Measurements from ENCODE around the gene TNFRSF19. TPM values are rescaled to one million over a fixed set of nuclear protein-coding genes. Genes with fewer than 3 reads are reported as not detected.

TNFRSF19 gene
- total and polyA plus RNA-seq, 10 of the 15 experiments (the other 5 are each of a cell fraction or from before 2014, with no cell fraction given) = 16.4 to 46.2 (median 35.4) TPM

DNA sequence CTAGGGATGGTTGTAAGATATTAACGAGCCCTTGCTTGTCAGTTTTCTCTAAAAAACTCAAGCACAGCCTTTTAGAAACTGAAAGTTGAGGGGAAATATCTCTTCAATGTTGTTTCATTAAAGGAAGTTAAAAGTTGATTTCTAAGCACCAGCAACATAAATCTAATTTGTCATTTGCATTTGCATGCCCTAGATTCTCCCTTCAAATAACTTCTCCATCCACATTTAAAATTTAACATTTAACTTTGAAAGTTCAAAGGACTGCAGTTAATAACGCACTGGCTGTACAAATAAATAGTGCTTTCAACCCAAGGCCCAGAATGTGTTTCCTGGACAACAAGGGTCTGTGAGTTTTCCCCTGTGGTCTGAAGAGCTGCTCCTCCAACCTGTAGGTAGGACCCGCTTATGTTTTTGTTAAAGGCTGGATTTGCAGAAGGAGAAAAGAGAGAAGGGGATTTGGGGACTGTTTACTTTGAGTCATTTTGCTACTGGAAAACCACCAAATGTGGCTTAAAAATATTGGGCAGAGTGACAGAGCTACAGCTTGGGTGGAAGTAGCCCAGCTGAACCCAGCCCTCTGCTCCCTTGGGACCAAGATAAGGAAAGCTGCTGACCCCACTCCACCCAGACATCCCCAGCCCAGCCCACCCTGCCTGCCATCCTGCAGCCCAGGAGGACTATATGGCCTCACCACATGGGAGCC, 39.8 kb downstream of the TNFRSF19 start:
- H3K36me3 ChIP-seq (ENCODE audit: control insufficient read depth in 2 of 2, insufficient read depth in 2 of 2, low read length in 1 of 2) = peaks cover 0 to 6% of the 10 kb centered on the region in 2 experiments; a peak in 1 of 4 replicates
- no peaks in the 10 kb centered on the region for H4K20me1 ChIP-seq (ENCODE audit: control insufficient read depth, insufficient read depth)
- ATAC-seq = peak; percentile 67
- FAIRE-seq = peak; percentile 79
- no TSS peak for BruUV-seq (replicated peaks)
- 54% methylated on average over 3 of the region's 3 CpGs for WGBS (ENCODE audit: insufficient coverage, insufficient replicate concordance, low lambda C conversion rate, missing lambda C conversion rate)
- peak overlapping the region; percentile 32; the same call in 1 of the 2 replicates for H3K9ac ChIP-seq (ENCODE audit: control insufficient read depth, insufficient read depth, low read length)
- peak overlapping the region; percentile 0 for H2AFZ ChIP-seq (ENCODE audit: control insufficient read depth, low read depth, low read length)
- SMC1A ChIA-PET (ENCODE audit: uncharacterized antibody, unreplicated experiment) = interaction anchor here (0.7 to 1.7 kb wide), 2 partner anchors 8 to 11 kb away, joined by 3 read pairs; no protein-coding TSS in a partner anchor
- POLR2A ChIA-PET = interaction anchor here (0.6 kb wide), 1 partner anchor 19 kb away, joined by 3 read pairs; no protein-coding TSS in a partner anchor
- H3K4me3 ChIP-seq = peak overlapping the region; percentile 21
- no peaks in the 10 kb centered on the region for H3K9me3 ChIP-seq (replicated peaks; ENCODE audit: control insufficient read depth, insufficient read depth, low read length)
- H3K4me1 ChIP-seq (ENCODE audit: control insufficient read depth, insufficient read depth, low read length) = peaks cover 16% of the 10 kb centered on the region
- RAD21 ChIA-PET (ENCODE audit: unreplicated experiment) = interaction anchor here (0.8 kb wide), 1 partner anchor 57 kb away, joined by 3 read pairs; no protein-coding TSS in a partner anchor
- in situ Hi-C loops (cut with MboI) (no loop called here), intact Hi-C loops (cut with micrococcal nuclease; ENCODE audit: unreplicated experiment) (no loop called here)
- no peak for DNase-seq (ENCODE audit: low read depth, low spot score)
- CTCF ChIA-PET = no interaction called here
- peaks cover 4% of the 10 kb centered on the region for H3K79me2 ChIP-seq (ENCODE audit: control insufficient read depth, insufficient read depth, low read length)
- peak overlapping the region; percentile 89 for H3K4me2 ChIP-seq (ENCODE audit: control insufficient read depth, insufficient read depth)
- peak overlapping the region; percentile 71 for H3K27ac ChIP-seq (ENCODE audit: control insufficient read depth, insufficient read depth)
- H3K27me3 ChIP-seq (replicated peaks in 1 of 2; ENCODE audit: control insufficient read depth in 2 of 2, insufficient read depth in 2 of 2, low read length in 1 of 2) = no peaks in the 10 kb centered on the region
- TF ChIP-seq SIX5 (IDR thresholded peaks at IDR 0.05; ENCODE audit: low read depth, low read length, severe bottlenecking) (no peak), BACH1 (IDR thresholded peaks at IDR 0.05; ENCODE audit: borderline replicate concordance) (no peak), RFX5 (IDR thresholded peaks at IDR 0.05; ENCODE audit: low read depth, low read length) (no peak), ZNF24 (IDR thresholded peaks at IDR 0.05) (no peak), BMI1 (IDR thresholded peaks at IDR 0.05; ENCODE audit: borderline replicate concordance) (no peak), RUNX3 (IDR thresholded peaks at IDR 0.05; ENCODE audit: low read length) (peak; percentile 97), SMAD5 (IDR thresholded peaks at IDR 0.05; ENCODE audit: low read depth) (no peak), CHD1 (IDR thresholded peaks at IDR 0.05; ENCODE audit: low read depth, low read length) (no peak), HDAC6 (IDR thresholded peaks at IDR 0.05; ENCODE audit: unreplicated experiment) (no peak), GABPA (IDR thresholded peaks at IDR 0.05; ENCODE audit: low read depth) (0 out of 2 replicates have a peak, but pooled peaks have one; percentile 8), RB1 (IDR thresholded peaks at IDR 0.05; ENCODE audit: borderline replicate concordance) (no peak), DPF2 (IDR thresholded peaks at IDR 0.05) (no peak; the same call in 1 of the 2 replicates), SUPT20H (IDR thresholded peaks at IDR 0.05; ENCODE audit: borderline replicate concordance, control insufficient read depth, low read depth, low read length) (no peak), IKZF2 (IDR thresholded peaks at IDR 0.05) (peak; percentile 68 to 70)
- TF ChIP-seq, protein P1, sequence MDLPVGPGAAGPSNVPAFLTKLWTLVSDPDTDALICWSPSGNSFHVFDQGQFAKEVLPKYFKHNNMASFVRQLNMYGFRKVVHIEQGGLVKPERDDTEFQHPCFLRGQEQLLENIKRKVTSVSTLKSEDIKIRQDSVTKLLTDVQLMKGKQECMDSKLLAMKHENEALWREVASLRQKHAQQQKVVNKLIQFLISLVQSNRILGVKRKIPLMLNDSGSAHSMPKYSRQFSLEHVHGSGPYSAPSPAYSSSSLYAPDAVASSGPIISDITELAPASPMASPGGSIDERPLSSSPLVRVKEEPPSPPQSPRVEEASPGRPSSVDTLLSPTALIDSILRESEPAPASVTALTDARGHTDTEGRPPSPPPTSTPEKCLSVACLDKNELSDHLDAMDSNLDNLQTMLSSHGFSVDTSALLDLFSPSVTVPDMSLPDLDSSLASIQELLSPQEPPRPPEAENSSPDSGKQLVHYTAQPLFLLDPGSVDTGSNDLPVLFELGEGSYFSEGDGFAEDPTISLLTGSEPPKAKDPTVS (IDR thresholded peaks at IDR 0.05; ENCODE audit: low read depth, low read length) = no peak
- TF ChIP-seq, protein P2, sequence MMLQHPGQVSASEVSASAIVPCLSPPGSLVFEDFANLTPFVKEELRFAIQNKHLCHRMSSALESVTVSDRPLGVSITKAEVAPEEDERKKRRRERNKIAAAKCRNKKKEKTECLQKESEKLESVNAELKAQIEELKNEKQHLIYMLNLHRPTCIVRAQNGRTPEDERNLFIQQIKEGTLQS (IDR thresholded peaks at IDR 0.05; ENCODE audit: borderline replicate concordance, extremely low read depth, low read depth, low read length) = no peak
- TF ChIP-seq, protein P3, sequence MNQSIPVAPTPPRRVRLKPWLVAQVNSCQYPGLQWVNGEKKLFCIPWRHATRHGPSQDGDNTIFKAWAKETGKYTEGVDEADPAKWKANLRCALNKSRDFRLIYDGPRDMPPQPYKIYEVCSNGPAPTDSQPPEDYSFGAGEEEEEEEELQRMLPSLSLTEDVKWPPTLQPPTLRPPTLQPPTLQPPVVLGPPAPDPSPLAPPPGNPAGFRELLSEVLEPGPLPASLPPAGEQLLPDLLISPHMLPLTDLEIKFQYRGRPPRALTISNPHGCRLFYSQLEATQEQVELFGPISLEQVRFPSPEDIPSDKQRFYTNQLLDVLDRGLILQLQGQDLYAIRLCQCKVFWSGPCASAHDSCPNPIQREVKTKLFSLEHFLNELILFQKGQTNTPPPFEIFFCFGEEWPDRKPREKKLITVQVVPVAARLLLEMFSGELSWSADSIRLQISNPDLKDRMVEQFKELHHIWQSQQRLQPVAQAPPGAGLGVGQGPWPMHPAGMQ (IDR thresholded peaks at IDR 0.05; ENCODE audit: borderline replicate concordance) = no peak

Measured in GM12878 (cell line).